ENCODE measurements around the gene STATH.
"Not testable (repeated sequence)": the region's sequence is repeated elsewhere in the genome, so short reads cannot be mapped to it uniquely, and the experiment has no call there.

DNA sequence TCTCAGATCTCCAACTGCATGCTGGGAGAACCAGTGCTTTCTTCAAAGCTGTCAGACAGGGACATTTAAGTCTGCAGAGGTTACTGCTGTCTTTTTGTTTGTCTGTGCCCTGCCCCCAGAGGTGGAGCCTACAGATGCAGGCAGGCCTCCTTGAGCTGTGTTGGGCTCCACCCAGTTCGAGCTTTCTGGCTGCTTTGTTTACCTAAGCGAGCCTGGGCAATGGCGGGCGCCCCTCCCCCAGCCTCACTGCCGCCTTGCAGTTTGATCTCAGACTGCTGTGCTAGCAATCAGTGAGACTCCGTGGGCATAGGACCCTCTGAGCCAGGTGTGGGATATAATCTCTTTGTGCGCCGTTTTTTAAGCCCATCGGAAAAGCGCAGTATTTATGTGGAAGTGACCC is 23.2 kb downstream of the STATH start:
- not testable (repeated sequence) for TF ChIP-seq EZH2 (IDR thresholded peaks at IDR 0.05)
- TF ChIP-seq, protein P1, sequence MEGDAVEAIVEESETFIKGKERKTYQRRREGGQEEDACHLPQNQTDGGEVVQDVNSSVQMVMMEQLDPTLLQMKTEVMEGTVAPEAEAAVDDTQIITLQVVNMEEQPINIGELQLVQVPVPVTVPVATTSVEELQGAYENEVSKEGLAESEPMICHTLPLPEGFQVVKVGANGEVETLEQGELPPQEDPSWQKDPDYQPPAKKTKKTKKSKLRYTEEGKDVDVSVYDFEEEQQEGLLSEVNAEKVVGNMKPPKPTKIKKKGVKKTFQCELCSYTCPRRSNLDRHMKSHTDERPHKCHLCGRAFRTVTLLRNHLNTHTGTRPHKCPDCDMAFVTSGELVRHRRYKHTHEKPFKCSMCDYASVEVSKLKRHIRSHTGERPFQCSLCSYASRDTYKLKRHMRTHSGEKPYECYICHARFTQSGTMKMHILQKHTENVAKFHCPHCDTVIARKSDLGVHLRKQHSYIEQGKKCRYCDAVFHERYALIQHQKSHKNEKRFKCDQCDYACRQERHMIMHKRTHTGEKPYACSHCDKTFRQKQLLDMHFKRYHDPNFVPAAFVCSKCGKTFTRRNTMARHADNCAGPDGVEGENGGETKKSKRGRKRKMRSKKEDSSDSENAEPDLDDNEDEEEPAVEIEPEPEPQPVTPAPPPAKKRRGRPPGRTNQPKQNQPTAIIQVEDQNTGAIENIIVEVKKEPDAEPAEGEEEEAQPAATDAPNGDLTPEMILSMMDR (IDR thresholded peaks at IDR 0.05) = not testable (repeated sequence)

All from neural progenitor cell (in vitro differentiated cells).